ENCODE results near the gene RAD21L1.

DNA sequence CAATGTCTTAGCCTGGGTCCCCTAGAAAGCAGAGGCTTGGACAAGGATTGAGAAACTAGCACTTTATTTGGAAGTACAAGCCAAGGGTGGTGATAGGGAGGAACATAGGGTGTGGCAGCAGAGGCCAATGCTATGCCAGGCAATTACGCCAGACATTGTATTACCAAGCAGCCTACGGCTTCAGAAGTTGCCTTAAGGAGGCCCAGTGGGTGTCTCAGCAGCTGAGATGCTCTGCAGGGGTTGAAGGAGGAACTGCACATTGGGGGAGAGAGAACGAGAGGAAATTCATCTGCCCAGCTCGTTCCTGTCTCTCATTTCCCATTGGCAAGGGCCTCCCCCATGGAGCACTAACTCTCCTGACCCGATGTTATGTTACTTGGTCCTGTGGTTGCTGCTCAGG, 21.7 kb upstream of the RAD21L1 start:
- TF ChIP-seq POLR2A (IDR thresholded peaks at IDR 0.05), result no peak
- TF ChIP-seq, protein P1, sequence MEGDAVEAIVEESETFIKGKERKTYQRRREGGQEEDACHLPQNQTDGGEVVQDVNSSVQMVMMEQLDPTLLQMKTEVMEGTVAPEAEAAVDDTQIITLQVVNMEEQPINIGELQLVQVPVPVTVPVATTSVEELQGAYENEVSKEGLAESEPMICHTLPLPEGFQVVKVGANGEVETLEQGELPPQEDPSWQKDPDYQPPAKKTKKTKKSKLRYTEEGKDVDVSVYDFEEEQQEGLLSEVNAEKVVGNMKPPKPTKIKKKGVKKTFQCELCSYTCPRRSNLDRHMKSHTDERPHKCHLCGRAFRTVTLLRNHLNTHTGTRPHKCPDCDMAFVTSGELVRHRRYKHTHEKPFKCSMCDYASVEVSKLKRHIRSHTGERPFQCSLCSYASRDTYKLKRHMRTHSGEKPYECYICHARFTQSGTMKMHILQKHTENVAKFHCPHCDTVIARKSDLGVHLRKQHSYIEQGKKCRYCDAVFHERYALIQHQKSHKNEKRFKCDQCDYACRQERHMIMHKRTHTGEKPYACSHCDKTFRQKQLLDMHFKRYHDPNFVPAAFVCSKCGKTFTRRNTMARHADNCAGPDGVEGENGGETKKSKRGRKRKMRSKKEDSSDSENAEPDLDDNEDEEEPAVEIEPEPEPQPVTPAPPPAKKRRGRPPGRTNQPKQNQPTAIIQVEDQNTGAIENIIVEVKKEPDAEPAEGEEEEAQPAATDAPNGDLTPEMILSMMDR (IDR thresholded peaks at IDR 0.05), result no peak
- no peak for TF ChIP-seq EP300 (IDR thresholded peaks at IDR 0.05)
